HepG2 (cell line): ENCODE data around the gene FBXO41. TPM values are rescaled to one million over a fixed set of nuclear protein-coding genes. Genes with fewer than 3 reads are reported as not detected.

Experiments
- ARHGAP35 ChIP-seq: sonication (generic); formaldehyde crosslinking; IDR thresholded peaks from 2 replicates; pipeline ENCODE4 v1.9.0; 2022; ENCODE audit warnings: mild to moderate bottlenecking, inconsistent platforms, moderate library complexity, missing genetic modification reagents, borderline replicate concordance
- CHD4 ChIP-seq: fragments of 200-600 bp; sonication (generic); IDR thresholded peaks from 2 replicates; pipeline ENCODE4 v1.7.0; 2017; ENCODE audit warnings: mild to moderate bottlenecking, low read length, borderline replicate concordance
- MEIS2 ChIP-seq: sonication (generic); formaldehyde crosslinking; IDR thresholded peaks from 2 replicates; pipeline ENCODE4 v1.9.0; 2021; ENCODE audit warnings: mild to moderate bottlenecking, missing genetic modification reagents
- PHF8 ChIP-seq: sonication (generic); formaldehyde crosslinking; IDR thresholded peaks from 2 replicates; pipeline ENCODE4 v1.5.0; 2020; ENCODE audit warnings: missing genetic modification reagents
- SALL2 ChIP-seq: sonication (generic); formaldehyde crosslinking; IDR thresholded peaks from 2 replicates; pipeline ENCODE4 v1.8.1; 2023; ENCODE audit warnings: mild to moderate bottlenecking, missing genetic modification reagents, inconsistent platforms
- ZNF333 ChIP-seq: sonication (generic); formaldehyde crosslinking; IDR thresholded peaks from 2 replicates; pipeline ENCODE4 v1.4.0; 2020; ENCODE audit warnings: mild to moderate bottlenecking, missing genetic modification reagents, borderline replicate concordance
- ZNF33B ChIP-seq: sonication (generic); formaldehyde crosslinking; IDR thresholded peaks from 2 replicates; pipeline ENCODE4 v1.5.1; 2020; ENCODE audit warnings: mild to moderate bottlenecking, missing genetic modification reagents
- ZNF570 ChIP-seq: sonication (generic); formaldehyde crosslinking; IDR thresholded peaks from 2 replicates; pipeline ENCODE4 v1.4.0; 2020; ENCODE audit warnings: mild to moderate bottlenecking, missing genetic modification reagents, borderline replicate concordance
- polyA plus RNA-seq, 8 experiments: library from polyadenylated mRNA; depleted of rRNA in 3 of 8; stranded (reverse) in 7 of 8; unstranded in 1 of 8; fragments of >200 nt; fragmentation: Illumina TruSeq in 4 of 8; extraction: Trizol in 4 of 8; gene quantifications; 2 replicates each; pipeline versions ENCODE4 v1.2.1 to v1.2.3, GENCODE V29; 2011 to 2016; ENCODE audit warnings: low read depth in 4 of 8, missing spikeins in 1 of 8, mixed read lengths in 1 of 8; ENCODE audit not compliant: insufficient read depth in 1 of 8
- total RNA-seq, 5 experiments: library from RNA; depleted of rRNA; stranded (reverse); fragments of >200 nt; fragmentation: Illumina TruSeq; extraction: Trizol; gene quantifications; 2 replicates each; pipeline ENCODE4 v1.2.3, GENCODE V29; 2016; ENCODE audit warnings: low read depth in 1 of 5
- TF ChIP-seq, protein P1 (sequence below): sonication (generic); formaldehyde crosslinking; conservative IDR thresholded peaks from 2 replicates; pipeline ENCODE4 v1.5.0; 2020; ENCODE audit warnings: missing genetic modification reagents
- TF ChIP-seq, protein P2 (sequence below), 2 experiments: fragments of 450-650 bp in 1 of 2; sonication (generic) in 1 of 2; formaldehyde crosslinking in 1 of 2; IDR thresholded peaks; 2 replicates each; pipeline versions ENCODE4 v1.6.1 to v1.8.0; 2016 to 2022; ENCODE audit warnings: antibody characterized with exemption in 1 of 2, mild to moderate bottlenecking in 1 of 2, missing genetic modification reagents in 1 of 2
- TF ChIP-seq, protein P3 (sequence below): sonication (generic); formaldehyde crosslinking; IDR thresholded peaks from 2 replicates; pipeline ENCODE4 v1.5.0; 2020; ENCODE audit warnings: mild to moderate bottlenecking, low read depth, missing genetic modification reagents, borderline replicate concordance
- TF ChIP-seq, protein P4 (sequence below): sonication (generic); formaldehyde crosslinking; IDR thresholded peaks from 2 replicates; pipeline ENCODE4 v1.9.0; 2021; ENCODE audit warnings: missing genetic modification reagents, borderline replicate concordance

The FBXO41 gene
- total and polyA plus RNA-seq, 2 of the 13 experiments (the other 11 are each of a cell fraction or from before 2014, with no cell fraction given), result 4.2 to 10.3 TPM

DNA sequence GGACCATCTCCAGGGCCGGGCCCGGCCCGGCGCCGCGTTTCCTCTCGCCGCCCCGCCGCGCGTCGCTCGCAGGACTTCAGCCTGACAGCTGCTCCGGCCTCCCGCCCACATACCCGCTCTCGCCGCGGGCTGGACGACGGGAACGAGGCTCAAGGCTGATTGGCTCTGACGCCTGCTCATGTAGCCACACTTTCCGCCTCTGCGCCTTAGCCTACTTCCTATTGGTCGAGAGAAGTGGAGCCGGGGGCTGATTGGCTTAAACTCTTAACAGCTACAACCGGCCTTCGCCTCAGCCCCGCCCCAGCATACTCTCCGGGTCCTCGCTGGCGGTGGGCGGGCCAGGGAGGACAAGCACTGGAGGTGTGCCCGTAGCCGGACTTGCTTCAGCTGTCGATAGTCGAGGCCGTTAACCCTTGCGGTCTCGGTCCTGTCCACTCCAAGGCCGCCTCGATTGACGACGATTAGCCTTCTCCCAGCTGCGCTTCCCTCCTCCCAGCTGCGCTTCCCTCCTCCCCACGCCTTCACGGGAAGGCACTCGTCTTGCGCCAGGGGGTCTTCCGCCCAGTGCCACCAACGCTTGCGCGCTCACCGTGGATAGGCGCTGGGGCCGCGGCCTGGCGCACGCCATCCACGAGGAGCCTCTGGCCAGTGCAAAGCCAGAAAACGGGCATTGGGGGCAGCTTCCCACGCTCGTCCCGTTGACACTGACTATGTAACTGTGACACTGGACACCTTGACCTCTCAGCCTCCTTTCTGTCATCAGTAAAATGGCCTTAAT, 50.9 kb downstream of the FBXO41 start, which contains the start of gene PRADC1 (continued):
- TF ChIP-seq, protein P1, sequence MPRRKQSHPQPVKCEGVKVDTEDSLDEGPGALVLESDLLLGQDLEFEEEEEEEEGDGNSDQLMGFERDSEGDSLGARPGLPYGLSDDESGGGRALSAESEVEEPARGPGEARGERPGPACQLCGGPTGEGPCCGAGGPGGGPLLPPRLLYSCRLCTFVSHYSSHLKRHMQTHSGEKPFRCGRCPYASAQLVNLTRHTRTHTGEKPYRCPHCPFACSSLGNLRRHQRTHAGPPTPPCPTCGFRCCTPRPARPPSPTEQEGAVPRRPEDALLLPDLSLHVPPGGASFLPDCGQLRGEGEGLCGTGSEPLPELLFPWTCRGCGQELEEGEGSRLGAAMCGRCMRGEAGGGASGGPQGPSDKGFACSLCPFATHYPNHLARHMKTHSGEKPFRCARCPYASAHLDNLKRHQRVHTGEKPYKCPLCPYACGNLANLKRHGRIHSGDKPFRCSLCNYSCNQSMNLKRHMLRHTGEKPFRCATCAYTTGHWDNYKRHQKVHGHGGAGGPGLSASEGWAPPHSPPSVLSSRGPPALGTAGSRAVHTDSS (CRISPR knock-in tag), result no peak
- TF ChIP-seq ZNF33B (CRISPR knock-in tag) (0 out of 2 replicates have a peak, but pooled peaks have one; percentile 2), ZNF333 (CRISPR knock-in tag) (peak; percentile 87), MEIS2 (peak; percentile 66), CHD4 (no peak), SALL2 (CRISPR knock-in tag) (no peak; the same call in none of the 2 replicates), PHF8 (CRISPR knock-in tag) (no peak; the same call in 1 of the 2 replicates), ZNF570 (CRISPR knock-in tag) (no peak), ARHGAP35 (CRISPR knock-in tag) (no peak; the same call in 1 of the 2 replicates)
- TF ChIP-seq, protein P2, sequence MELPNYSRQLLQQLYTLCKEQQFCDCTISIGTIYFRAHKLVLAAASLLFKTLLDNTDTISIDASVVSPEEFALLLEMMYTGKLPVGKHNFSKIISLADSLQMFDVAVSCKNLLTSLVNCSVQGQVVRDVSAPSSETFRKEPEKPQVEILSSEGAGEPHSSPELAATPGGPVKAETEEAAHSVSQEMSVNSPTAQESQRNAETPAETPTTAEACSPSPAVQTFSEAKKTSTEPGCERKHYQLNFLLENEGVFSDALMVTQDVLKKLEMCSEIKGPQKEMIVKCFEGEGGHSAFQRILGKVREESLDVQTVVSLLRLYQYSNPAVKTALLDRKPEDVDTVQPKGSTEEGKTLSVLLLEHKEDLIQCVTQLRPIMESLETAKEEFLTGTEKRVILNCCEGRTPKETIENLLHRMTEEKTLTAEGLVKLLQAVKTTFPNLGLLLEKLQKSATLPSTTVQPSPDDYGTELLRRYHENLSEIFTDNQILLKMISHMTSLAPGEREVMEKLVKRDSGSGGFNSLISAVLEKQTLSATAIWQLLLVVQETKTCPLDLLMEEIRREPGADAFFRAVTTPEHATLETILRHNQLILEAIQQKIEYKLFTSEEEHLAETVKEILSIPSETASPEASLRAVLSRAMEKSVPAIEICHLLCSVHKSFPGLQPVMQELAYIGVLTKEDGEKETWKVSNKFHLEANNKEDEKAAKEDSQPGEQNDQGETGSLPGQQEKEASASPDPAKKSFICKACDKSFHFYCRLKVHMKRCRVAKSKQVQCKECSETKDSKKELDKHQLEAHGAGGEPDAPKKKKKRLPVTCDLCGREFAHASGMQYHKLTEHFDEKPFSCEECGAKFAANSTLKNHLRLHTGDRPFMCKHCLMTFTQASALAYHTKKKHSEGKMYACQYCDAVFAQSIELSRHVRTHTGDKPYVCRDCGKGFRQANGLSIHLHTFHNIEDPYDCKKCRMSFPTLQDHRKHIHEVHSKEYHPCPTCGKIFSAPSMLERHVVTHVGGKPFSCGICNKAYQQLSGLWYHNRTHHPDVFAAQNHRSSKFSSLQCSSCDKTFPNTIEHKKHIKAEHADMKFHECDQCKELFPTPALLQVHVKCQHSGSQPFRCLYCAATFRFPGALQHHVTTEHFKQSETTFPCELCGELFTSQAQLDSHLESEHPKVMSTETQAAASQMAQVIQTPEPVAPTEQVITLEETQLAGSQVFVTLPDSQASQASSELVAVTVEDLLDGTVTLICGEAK (IDR thresholded peaks at IDR 0.05), result no peak
- TF ChIP-seq, protein P2 (CRISPR knock-in tag; IDR thresholded peaks at IDR 0.05), result no peak; the same call in 1 of the 2 replicates
- TF ChIP-seq, protein P3, sequence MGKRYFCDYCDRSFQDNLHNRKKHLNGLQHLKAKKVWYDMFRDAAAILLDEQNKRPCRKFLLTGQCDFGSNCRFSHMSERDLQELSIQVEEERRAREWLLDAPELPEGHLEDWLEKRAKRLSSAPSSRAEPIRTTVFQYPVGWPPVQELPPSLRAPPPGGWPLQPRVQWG (CRISPR knock-in tag), result no peak
- TF ChIP-seq, protein P4, sequence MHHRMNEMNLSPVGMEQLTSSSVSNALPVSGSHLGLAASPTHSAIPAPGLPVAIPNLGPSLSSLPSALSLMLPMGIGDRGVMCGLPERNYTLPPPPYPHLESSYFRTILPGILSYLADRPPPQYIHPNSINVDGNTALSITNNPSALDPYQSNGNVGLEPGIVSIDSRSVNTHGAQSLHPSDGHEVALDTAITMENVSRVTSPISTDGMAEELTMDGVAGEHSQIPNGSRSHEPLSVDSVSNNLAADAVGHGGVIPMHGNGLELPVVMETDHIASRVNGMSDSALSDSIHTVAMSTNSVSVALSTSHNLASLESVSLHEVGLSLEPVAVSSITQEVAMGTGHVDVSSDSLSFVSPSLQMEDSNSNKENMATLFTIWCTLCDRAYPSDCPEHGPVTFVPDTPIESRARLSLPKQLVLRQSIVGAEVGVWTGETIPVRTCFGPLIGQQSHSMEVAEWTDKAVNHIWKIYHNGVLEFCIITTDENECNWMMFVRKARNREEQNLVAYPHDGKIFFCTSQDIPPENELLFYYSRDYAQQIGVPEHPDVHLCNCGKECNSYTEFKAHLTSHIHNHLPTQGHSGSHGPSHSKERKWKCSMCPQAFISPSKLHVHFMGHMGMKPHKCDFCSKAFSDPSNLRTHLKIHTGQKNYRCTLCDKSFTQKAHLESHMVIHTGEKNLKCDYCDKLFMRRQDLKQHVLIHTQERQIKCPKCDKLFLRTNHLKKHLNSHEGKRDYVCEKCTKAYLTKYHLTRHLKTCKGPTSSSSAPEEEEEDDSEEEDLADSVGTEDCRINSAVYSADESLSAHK (CRISPR knock-in tag), result no peak
